ENCODE measurements around the gene STAT5B. TPM values are rescaled to one million over a fixed set of nuclear protein-coding genes. Genes with fewer than 3 reads are reported as not detected.

STAT5B gene
- total and polyA plus RNA-seq, 9 of the 15 experiments (the other 6 are each of a cell fraction or from before 2014, with no cell fraction given), result 20.8 to 176 (median 92.4) TPM

GRCh38 chr17:42322382-42323267, 46.4 kb upstream of the STAT5B start (continued):
- TF ChIP-seq DNMT1 (IDR thresholded peaks at IDR 0.05) (0 out of 2 replicates have a peak, but pooled peaks have one; percentile 28), HNRNPH1 (optimal IDR thresholded peaks at IDR 0.05; ENCODE audit: low read depth, low read length) (no peak), ZNF778 (CRISPR knock-in tag; IDR thresholded peaks at IDR 0.05) (no peak), NFIX (CRISPR knock-in tag; IDR thresholded peaks at IDR 0.05; ENCODE audit: low read depth) (no peak), ZNF282 (CRISPR knock-in tag; IDR thresholded peaks at IDR 0.05) (no peak), TEAD2 (tag; IDR thresholded peaks at IDR 0.05) (no peak), XRCC5 (IDR thresholded peaks at IDR 0.05; ENCODE audit: low read depth, low read length) (peak; percentile 88), ZNF12 (CRISPR knock-in tag; IDR thresholded peaks at IDR 0.05) (no peak), CREB3 (tag; conservative IDR thresholded peaks at IDR 0.05; ENCODE audit: low read depth) (no peak), MAFK (IDR thresholded peaks at IDR 0.05; ENCODE audit: low read length) (peak; percentile 26; the same call in 1 of the 2 replicates), KAT8 (IDR thresholded peaks at IDR 0.05; ENCODE audit: low read depth) (no peak), USF2 (CRISPR knock-in tag; IDR thresholded peaks at IDR 0.05) (no peak), TSC22D4 (tag; IDR thresholded peaks at IDR 0.05) (no peak), ZNF764 (CRISPR knock-in tag; IDR thresholded peaks at IDR 0.05; ENCODE audit: low read depth) (no peak), JUN (IDR thresholded peaks at IDR 0.05; ENCODE audit: borderline replicate concordance, low read depth, low read length) (0 out of 2 replicates have a peak, but pooled peaks have one; percentile 25), JUN (CRISPR knock-in tag; IDR thresholded peaks at IDR 0.05; ENCODE audit: borderline replicate concordance) (no peak), ZNF830 (CRISPR knock-in tag; IDR thresholded peaks at IDR 0.05) (no peak), SOX6 (IDR thresholded peaks at IDR 0.05) (peak; percentile 64; the same call in 1 of the 2 replicates), RFX1 (IDR thresholded peaks at IDR 0.05) (no peak), ZNF507 (tag; conservative IDR thresholded peaks at IDR 0.05) (no peak), ZBTB2 (IDR thresholded peaks at IDR 0.05) (no peak), MIER1 (IDR thresholded peaks at IDR 0.05; ENCODE audit: low read depth) (no peak), KDM2B (CRISPR knock-in tag; IDR thresholded peaks at IDR 0.05) (no peak), ELK1 (CRISPR knock-in tag; IDR thresholded peaks at IDR 0.05) (no peak), THRAP3 (IDR thresholded peaks at IDR 0.05; ENCODE audit: borderline replicate concordance) (peak; percentile 79; the same call in 1 of the 2 replicates)

Measured in K562 (cell line).